Measurements from ENCODE around the gene SCYGR5.
"Not testable (repeated sequence)": the region's sequence is repeated elsewhere in the genome, so short reads cannot be mapped to it uniquely, and the experiment has no call there.

GRCh38 chr2:227666631-227667170 lies at the start of gene SCYGR5:
- TF ChIP-seq ZNF274 (IDR thresholded peaks at IDR 0.05; ENCODE audit: low read depth, low read length); SUZ12 (IDR thresholded peaks at IDR 0.05; ENCODE audit: extremely low read depth, insufficient read depth, insufficient read length); YY1 (IDR thresholded peaks at IDR 0.05; ENCODE audit: insufficient read depth, insufficient read length): not testable (repeated sequence)

Data from NT2/D1 (cell line).